HEK293 (cell line): ENCODE data around the gene DSCAM.

Source experiments
- CTCF ChIA-PET: fragments of 350-600 bp; formaldehyde crosslinking; extraction: SDS; loops from one replicate; lab custom pipeline; 2021; ENCODE audit warnings: antibody characterized with exemption; lab: Yijun Ruan, JAX
- POLR2A ChIA-PET: fragments of 300-600 bp; formaldehyde crosslinking; extraction: SDS; loops from one replicate; lab custom pipeline; 2020; ENCODE audit warnings: antibody characterized with exemption, inconsistent platforms; lab: Yijun Ruan, JAX
- H3K27ac ChIP-seq: fragments of 200-500 bp; sonication (Bioruptor generic); 2 replicates; pipeline ENCODE4 v1.5.1; 2014; ENCODE audit warnings: low read depth, low read length, control low read depth, inconsistent platforms; ENCODE audit errors: extremely low read depth
- H3K36me3 ChIP-seq, 2 experiments: fragments of 200-500 bp in 1 of 2; sonication (Bioruptor generic) in 1 of 2; 1 replicate in 1 of 2; 2 replicates in 1 of 2; pipeline ENCODE4 v1.5.1; 2014 to 2017; ENCODE audit warnings: inconsistent platforms in 2 of 2, low read length in 2 of 2; ENCODE audit not compliant: control insufficient read depth in 2 of 2, insufficient read depth in 1 of 2
- H3K4me1 ChIP-seq: fragments of 200-500 bp; sonication (Bioruptor generic); 2 replicates; pipeline ENCODE4 v1.5.1; 2014; ENCODE audit warnings: mild to moderate bottlenecking, low read length, inconsistent platforms; ENCODE audit not compliant: control insufficient read depth, insufficient read depth
- H3K4me3 ChIP-seq: 2 replicates; pipeline ENCODE4 v1.5.1; 2011; ENCODE audit warnings: low read depth, mild to moderate bottlenecking, control low read depth, low read length, moderate library complexity
- H3K9me3 ChIP-seq: fragments of 200-500 bp; sonication (Bioruptor generic); 2 replicates; pipeline ENCODE4 v1.5.1; 2014; ENCODE audit warnings: low read depth, low read length, inconsistent platforms; ENCODE audit not compliant: control insufficient read depth, insufficient read depth
- FEZF1 ChIP-seq: fragments of 450-650 bp; formaldehyde crosslinking; IDR thresholded peaks from 2 replicates; pipeline ENCODE4 v1.5.1; 2016; ENCODE audit warnings: missing biosample characterization, missing genetic modification characterization
- GLI2 ChIP-seq: fragments of 450-650 bp; formaldehyde crosslinking; IDR thresholded peaks from 2 replicates; pipeline ENCODE4; 2017; ENCODE audit warnings: missing biosample characterization, missing genetic modification characterization, low read depth, borderline replicate concordance
- GLIS2 ChIP-seq: fragments of 450-650 bp; formaldehyde crosslinking; IDR thresholded peaks from 2 replicates; pipeline ENCODE4 v1.5.1; 2016; ENCODE audit warnings: missing biosample characterization, missing genetic modification characterization
- HIC1 ChIP-seq: fragments of 450-650 bp; formaldehyde crosslinking; IDR thresholded peaks from 2 replicates; pipeline ENCODE4 v1.5.1; 2016; ENCODE audit warnings: missing biosample characterization, missing genetic modification characterization
- HOXC10 ChIP-seq: sonication (generic); formaldehyde crosslinking; IDR thresholded peaks from 2 replicates; pipeline ENCODE4 v1.8.1; 2023; ENCODE audit warnings: mild to moderate bottlenecking, missing genetic modification reagents
- KLF8 ChIP-seq: fragments of 450-650 bp; formaldehyde crosslinking; IDR thresholded peaks from 2 replicates; pipeline ENCODE4 v1.5.1; 2016; ENCODE audit warnings: missing biosample characterization, missing genetic modification characterization
- MYNN ChIP-seq: fragments of 450-650 bp; formaldehyde crosslinking; IDR thresholded peaks from 2 replicates; pipeline ENCODE4 v1.5.1; 2016; ENCODE audit warnings: missing biosample characterization, missing genetic modification characterization, borderline replicate concordance
- SP2 ChIP-seq: fragments of 450-650 bp; formaldehyde crosslinking; IDR thresholded peaks from 2 replicates; pipeline ENCODE4 v1.5.1; 2016; ENCODE audit warnings: missing biosample characterization, missing genetic modification characterization
- ZBTB49 ChIP-seq: fragments of 450-650 bp; formaldehyde crosslinking; IDR thresholded peaks from 2 replicates; pipeline ENCODE4 v1.5.1; 2016; ENCODE audit warnings: missing biosample characterization, missing genetic modification characterization, low read depth
- ZNF132 ChIP-seq: fragments of 450-650 bp; formaldehyde crosslinking; IDR thresholded peaks from 2 replicates; pipeline ENCODE4 v1.5.1; 2017; ENCODE audit warnings: missing biosample characterization, missing genetic modification characterization, borderline replicate concordance
- ZNF140 ChIP-seq: fragments of 450-650 bp; formaldehyde crosslinking; IDR thresholded peaks from 2 replicates; pipeline ENCODE4 v1.5.1; 2016; ENCODE audit warnings: missing biosample characterization, missing genetic modification characterization
- ZNF211 ChIP-seq: fragments of 450-650 bp; formaldehyde crosslinking; IDR thresholded peaks from 2 replicates; pipeline ENCODE4 v1.5.1; 2016; ENCODE audit warnings: low read depth, missing biosample characterization, missing genetic modification characterization
- ZNF266 ChIP-seq: fragments of 450-650 bp; formaldehyde crosslinking; IDR thresholded peaks from 2 replicates; pipeline ENCODE4 v1.5.1; 2016; ENCODE audit warnings: missing biosample characterization, missing genetic modification characterization, low read depth
- ZNF362 ChIP-seq: fragments of 450-650 bp; formaldehyde crosslinking; IDR thresholded peaks from 2 replicates; pipeline ENCODE4 v1.5.1; 2016; ENCODE audit warnings: missing biosample characterization, missing genetic modification characterization
- ZNF426 ChIP-seq: fragments of 450-650 bp; formaldehyde crosslinking; IDR thresholded peaks from 2 replicates; pipeline ENCODE4 v1.5.1; 2017; ENCODE audit warnings: missing biosample characterization, missing genetic modification characterization, mild to moderate bottlenecking, inconsistent platforms, moderate library complexity
- ZNF514 ChIP-seq: fragments of 450-650 bp; formaldehyde crosslinking; IDR thresholded peaks from 2 replicates; pipeline ENCODE4 v1.5.1; 2016; ENCODE audit warnings: missing biosample characterization, missing genetic modification characterization
- ZNF560 ChIP-seq: fragments of 450-650 bp; formaldehyde crosslinking; IDR thresholded peaks from 2 replicates; pipeline ENCODE4 v1.5.1; 2017; ENCODE audit warnings: missing biosample characterization, missing genetic modification characterization, borderline replicate concordance
- ZNF658 ChIP-seq: fragments of 450-650 bp; formaldehyde crosslinking; IDR thresholded peaks from 2 replicates; pipeline ENCODE4; 2016; ENCODE audit warnings: missing biosample characterization, missing genetic modification characterization
- ZNF768 ChIP-seq: fragments of 450-650 bp; formaldehyde crosslinking; IDR thresholded peaks from 2 replicates; pipeline ENCODE4 v1.5.1; 2018; ENCODE audit warnings: missing biosample characterization, mild to moderate bottlenecking, missing genetic modification characterization
- ZNF785 ChIP-seq: fragments of 450-650 bp; formaldehyde crosslinking; IDR thresholded peaks from 2 replicates; pipeline ENCODE4 v1.5.1; 2016; ENCODE audit warnings: missing biosample characterization, missing genetic modification characterization
- ZNF843 ChIP-seq: fragments of 450-650 bp; formaldehyde crosslinking; IDR thresholded peaks from 2 replicates; pipeline ENCODE4 v1.5.1; 2016; ENCODE audit warnings: missing biosample characterization, missing genetic modification characterization
- ZSCAN30 ChIP-seq: fragments of 450-650 bp; IDR thresholded peaks from 2 replicates; pipeline ENCODE4 v1.5.1; 2018; ENCODE audit warnings: missing biosample characterization, mild to moderate bottlenecking, missing genetic modification characterization, moderate library complexity

Gene DSCAM

GRCh38 chr21:40291560-40291959 is 555.4 kb downstream of the DSCAM start:
- Histone ChIP-seq H3K36me3 (no peaks in the 10 kb centered on the region), H3K4me1 (no peaks in the 10 kb centered on the region), H3K27ac (no peak overlapping the region), H3K9me3 (no peaks in the 10 kb centered on the region), H3K4me3 (no peak overlapping the region)
- CTCF ChIA-PET: no interaction called here
- POLR2A ChIA-PET: no interaction called here
- TF ChIP-seq ZNF132 (tag by site-specific recombination) (no peak), FEZF1 (tag by site-specific recombination) (no peak), ZNF658 (tag by site-specific recombination) (no peak), ZNF266 (tag by site-specific recombination) (no peak), HOXC10 (no peak), GLI2 (tag by site-specific recombination) (no peak), ZNF843 (tag by site-specific recombination) (no peak), ZBTB49 (tag by site-specific recombination) (no peak), ZNF785 (tag by site-specific recombination) (no peak), HIC1 (tag by site-specific recombination) (no peak), ZNF768 (no peak), ZNF560 (tag by site-specific recombination) (no peak), KLF8 (tag by site-specific recombination) (no peak), SP2 (tag by site-specific recombination) (no peak), GLIS2 (tag by site-specific recombination) (no peak)

GRCh38 chr21:40284409-40284808 is 562.5 kb downstream of the DSCAM start:
- H3K27ac ChIP-seq: no peak overlapping the region
- no peak overlapping the region for H3K4me3 ChIP-seq
- POLR2A ChIA-PET: no interaction called here
- TF ChIP-seq ZNF426 (tag by site-specific recombination) (no peak), MYNN (no peak), ZNF362 (tag by site-specific recombination) (no peak), ZNF140 (no peak), ZSCAN30 (tag by site-specific recombination) (no peak), ZNF514 (tag by site-specific recombination) (no peak), ZBTB49 (tag by site-specific recombination) (no peak), ZNF658 (tag by site-specific recombination) (no peak), ZNF768 (no peak), ZNF211 (tag by site-specific recombination) (no peak)
- TF ChIP-seq, all 188 proteins: peak for 0
- Histone ChIP-seq H3K36me3 (no peaks in the 10 kb centered on the region), H3K9me3 (no peaks in the 10 kb centered on the region), H3K4me1 (no peaks in the 10 kb centered on the region)
- CTCF ChIA-PET: interaction anchor here (0.8 kb wide), 1 partner anchor 367 kb away, joined by 3 read pairs; no protein-coding TSS in a partner anchor
